ENCODE data around the gene LYRM9. TPM values are rescaled to one million over a fixed set of nuclear protein-coding genes. Genes with fewer than 3 reads are reported as not detected.

The LYRM9 gene
- total and polyA plus RNA-seq, 10 of the 15 experiments (the other 5 are each of a cell fraction or from before 2014, with no cell fraction given): 1.8 to 8.3 (median 4.6) TPM

GRCh38 chr17:27893841-27894503, 807 bp upstream of the LYRM9 start:
- FAIRE-seq (no peak), DNase-seq (ENCODE audit: low read depth, low spot score) (no peak), ATAC-seq (no peak)
- Histone ChIP-seq H3K4me3 (no peak overlapping the region), H3K27me3 (replicated peaks in 1 of 2; ENCODE audit: control insufficient read depth in 2 of 2, insufficient read depth in 2 of 2, low read length in 1 of 2) (no peaks in the 10 kb centered on the region), H3K9ac (ENCODE audit: control insufficient read depth, insufficient read depth, low read length) (no peak overlapping the region), H3K9me3 (replicated peaks; ENCODE audit: control insufficient read depth, insufficient read depth, low read length) (no peaks in the 10 kb centered on the region), H3K79me2 (ENCODE audit: control insufficient read depth, insufficient read depth, low read length) (0 out of 2 replicates have a peak, but pooled peaks cover 1% of the 10 kb centered on the region), H3K4me2 (ENCODE audit: control insufficient read depth, insufficient read depth) (peak overlapping the region; percentile 68; the same call in 1 of the 2 replicates), H3K27ac (ENCODE audit: control insufficient read depth, insufficient read depth) (no peak overlapping the region), H3K36me3 (ENCODE audit: control insufficient read depth in 2 of 2, insufficient read depth in 2 of 2, low read length in 1 of 2) (no peaks in the 10 kb centered on the region), H3K4me1 (ENCODE audit: control insufficient read depth, insufficient read depth, low read length) (peaks cover 2% of the 10 kb centered on the region), H2AFZ (ENCODE audit: control insufficient read depth, low read depth, low read length) (no peak overlapping the region), H4K20me1 (ENCODE audit: control insufficient read depth, insufficient read depth) (no peaks in the 10 kb centered on the region)
- ChIA-PET RAD21 (ENCODE audit: unreplicated experiment) (interaction anchor here (0.6 to 7.7 kb wide), 19 partner anchors 8 to 358 kb away, joined by 3 to 158 read pairs (median 5); no protein-coding TSS in a partner anchor), CTCF (interaction anchor here (0.5 to 5.9 kb wide), 39 partner anchors 9 to 925 kb away, joined by 3 to 151 read pairs (median 4); partner anchors contain the start of gene NOS2), POLR2A (interaction anchor here (0.6 to 3.0 kb wide), 11 partner anchors 9 to 431 kb away, joined by 3 to 22 read pairs (median 3); no protein-coding TSS in a partner anchor), SMC1A (ENCODE audit: uncharacterized antibody, unreplicated experiment) (interaction anchor here (0.5 to 18.8 kb wide), 21 partner anchors 9 to 358 kb away, joined by 3 to 457 read pairs (median 4); no protein-coding TSS in a partner anchor)
- BruUV-seq (replicated peaks): no TSS peak
- in situ Hi-C loops (cut with MboI): no loop called here
- intact Hi-C loops (cut with micrococcal nuclease; ENCODE audit: unreplicated experiment): loop anchor here (5.0 kb wide), 2 partner anchors 53 to 358 kb away; no protein-coding TSS in a partner anchor
- 1% methylated on average over 6 of the region's 7 CpGs for WGBS (ENCODE audit: insufficient coverage, insufficient replicate concordance, low lambda C conversion rate, missing lambda C conversion rate)
- TF ChIP-seq EGR1 (IDR thresholded peaks at IDR 0.05; ENCODE audit: borderline replicate concordance in 1 of 2, low read depth in 2 of 2, low read length in 2 of 2) (no peak), E4F1 (IDR thresholded peaks at IDR 0.05; ENCODE audit: borderline replicate concordance, partially characterized antibody) (no peak), POLR2AphosphoS2 (IDR thresholded peaks at IDR 0.05; ENCODE audit: low read depth, low read length) (no peak), POLR2AphosphoS5 (IDR thresholded peaks at IDR 0.05; ENCODE audit: low read length) (no peak), ZBED1 (IDR thresholded peaks at IDR 0.05; ENCODE audit: borderline replicate concordance) (no peak), SREBF1 (IDR thresholded peaks at IDR 0.05; ENCODE audit: low read length) (no peak), MTA3 (IDR thresholded peaks at IDR 0.05; ENCODE audit: borderline replicate concordance, low read length) (no peak), SMARCA5 (IDR thresholded peaks at IDR 0.05) (no peak), NRF1 (conservative IDR thresholded peaks at IDR 0.05; ENCODE audit: low read depth, low read length) (no peak), CREM (IDR thresholded peaks at IDR 0.05; ENCODE audit: low read depth) (no peak), RB1 (IDR thresholded peaks at IDR 0.05; ENCODE audit: borderline replicate concordance) (no peak), CEBPZ (IDR thresholded peaks at IDR 0.05; ENCODE audit: low read depth, low read length) (no peak)
- TF ChIP-seq, protein P1, sequence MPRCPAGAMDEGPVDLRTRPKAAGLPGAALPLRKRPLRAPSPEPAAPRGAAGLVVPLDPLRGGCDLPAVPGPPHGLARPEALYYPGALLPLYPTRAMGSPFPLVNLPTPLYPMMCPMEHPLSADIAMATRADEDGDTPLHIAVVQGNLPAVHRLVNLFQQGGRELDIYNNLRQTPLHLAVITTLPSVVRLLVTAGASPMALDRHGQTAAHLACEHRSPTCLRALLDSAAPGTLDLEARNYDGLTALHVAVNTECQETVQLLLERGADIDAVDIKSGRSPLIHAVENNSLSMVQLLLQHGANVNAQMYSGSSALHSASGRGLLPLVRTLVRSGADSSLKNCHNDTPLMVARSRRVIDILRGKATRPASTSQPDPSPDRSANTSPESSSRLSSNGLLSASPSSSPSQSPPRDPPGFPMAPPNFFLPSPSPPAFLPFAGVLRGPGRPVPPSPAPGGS (IDR thresholded peaks at IDR 0.05; ENCODE audit: borderline replicate concordance, insufficient read depth, low read depth, low read length, poor library complexity, severe bottlenecking): no peak
- TF ChIP-seq, protein P2, sequence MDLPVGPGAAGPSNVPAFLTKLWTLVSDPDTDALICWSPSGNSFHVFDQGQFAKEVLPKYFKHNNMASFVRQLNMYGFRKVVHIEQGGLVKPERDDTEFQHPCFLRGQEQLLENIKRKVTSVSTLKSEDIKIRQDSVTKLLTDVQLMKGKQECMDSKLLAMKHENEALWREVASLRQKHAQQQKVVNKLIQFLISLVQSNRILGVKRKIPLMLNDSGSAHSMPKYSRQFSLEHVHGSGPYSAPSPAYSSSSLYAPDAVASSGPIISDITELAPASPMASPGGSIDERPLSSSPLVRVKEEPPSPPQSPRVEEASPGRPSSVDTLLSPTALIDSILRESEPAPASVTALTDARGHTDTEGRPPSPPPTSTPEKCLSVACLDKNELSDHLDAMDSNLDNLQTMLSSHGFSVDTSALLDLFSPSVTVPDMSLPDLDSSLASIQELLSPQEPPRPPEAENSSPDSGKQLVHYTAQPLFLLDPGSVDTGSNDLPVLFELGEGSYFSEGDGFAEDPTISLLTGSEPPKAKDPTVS (IDR thresholded peaks at IDR 0.05; ENCODE audit: low read depth, low read length): no peak

Data from GM12878 (cell line).